Skin epidermis (tissue), 12 donors: Measurements from ENCODE around the gene ASIC5.
A peak's percentile ranks its signal among the peaks of the same experiment; 100 is the strongest.

Experiments
- H3K27ac ChIP-seq, 21 experiments: fragments of 200-600 bp; sonication (generic) in 11 of 21; one replicate each; pipeline ENCODE4 v1.5.0; 2020; ENCODE audit warnings: mild to moderate bottlenecking in 3 of 21, inconsistent platforms in 2 of 21, moderate library complexity in 2 of 21
- H3K4me3 ChIP-seq, 7 experiments: fragments of 200-600 bp; sonication (generic) in 2 of 7; one replicate each; pipeline ENCODE4 v1.5.0; 2020; ENCODE audit warnings: inconsistent platforms in 2 of 7, mild to moderate bottlenecking in 2 of 7, moderate library complexity in 1 of 7

ASIC5 gene

GRCh38 chr4:155885666-155886065, 19.6 kb upstream of the ASIC5 start:
- no peak overlapping the region for H3K4me3 ChIP-seq
- no peak overlapping the region for H3K27ac ChIP-seq

- no peak overlapping the region for H3K4me3 ChIP-seq
- no peak overlapping the region for H3K27ac ChIP-seq
Observed at GRCh38 chr4:155883895-155884294, 17.8 kb upstream of the ASIC5 start.

- H3K27ac ChIP-seq, result no peak overlapping the region
- no peak overlapping the region for H3K4me3 ChIP-seq
Observed at GRCh38 chr4:155881555-155881954, 15.5 kb upstream of the ASIC5 start.

- Histone ChIP-seq H3K27ac (no peak overlapping the region), H3K4me3 (no peak overlapping the region)
Observed at GRCh38 chr4:155879767-155880166, 13.7 kb upstream of the ASIC5 start.

- H3K27ac ChIP-seq, result no peak overlapping the region
- H3K4me3 ChIP-seq, result no peak overlapping the region
Observed at GRCh38 chr4:155878611-155879010, 12.5 kb upstream of the ASIC5 start.

GRCh38 chr4:155877971-155878370, 11.9 kb upstream of the ASIC5 start:
- no peak overlapping the region for H3K27ac ChIP-seq
- H3K4me3 ChIP-seq, result no peak overlapping the region

GRCh38 chr4:155875878-155876277, 9.8 kb upstream of the ASIC5 start:
- no peak overlapping the region for H3K27ac ChIP-seq
- no peak overlapping the region for H3K4me3 ChIP-seq

GRCh38 chr4:155855897-155856296, 10.2 kb downstream of the ASIC5 start:
- Histone ChIP-seq H3K4me3 (no peak overlapping the region), H3K27ac (no peak overlapping the region)

- Histone ChIP-seq H3K27ac (no peak overlapping the region), H3K4me3 (no peak overlapping the region)
Observed at GRCh38 chr4:155854582-155855226, 11.4 kb downstream of the ASIC5 start.

- Histone ChIP-seq H3K27ac (no peak overlapping the region), H3K4me3 (no peak overlapping the region)
Observed at GRCh38 chr4:155853189-155853588, 12.9 kb downstream of the ASIC5 start.

GRCh38 chr4:155849042-155849441, 17.0 kb downstream of the ASIC5 start:
- no peak overlapping the region for H3K4me3 ChIP-seq
- no peak overlapping the region for H3K27ac ChIP-seq

- no peak overlapping the region for H3K27ac ChIP-seq
- H3K4me3 ChIP-seq, result no peak overlapping the region
Observed at GRCh38 chr4:155846929-155847328, 19.1 kb downstream of the ASIC5 start.

- Histone ChIP-seq H3K27ac (no peak overlapping the region), H3K4me3 (no peak overlapping the region)
Observed at GRCh38 chr4:155842080-155842479, 24.0 kb downstream of the ASIC5 start.

GRCh38 chr4:155837203-155837796, 28.8 kb downstream of the ASIC5 start:
- H3K27ac ChIP-seq, result no peak overlapping the region
- no peak overlapping the region for H3K4me3 ChIP-seq

GRCh38 chr4:155832664-155833063, 33.4 kb downstream of the ASIC5 start:
- Histone ChIP-seq H3K27ac (no peak overlapping the region), H3K4me3 (no peak overlapping the region)

GRCh38 chr4:155828628-155829027, 37.4 kb downstream of the ASIC5 start:
- H3K27ac ChIP-seq, result no peak overlapping the region
- no peak overlapping the region for H3K4me3 ChIP-seq

GRCh38 chr4:155822572-155822971, 43.5 kb downstream of the ASIC5 start:
- Histone ChIP-seq H3K4me3 (no peak overlapping the region), H3K27ac (no peak overlapping the region)

GRCh38 chr4:155820887-155821518, 45.1 kb downstream of the ASIC5 start:
- no peak overlapping the region for H3K4me3 ChIP-seq
- no peak overlapping the region for H3K27ac ChIP-seq

- H3K27ac ChIP-seq, result no peak overlapping the region
- H3K4me3 ChIP-seq, result no peak overlapping the region
Observed at GRCh38 chr4:155819066-155819465, 47.0 kb downstream of the ASIC5 start.

GRCh38 chr4:155818639-155819038, 47.4 kb downstream of the ASIC5 start:
- H3K4me3 ChIP-seq, result no peak overlapping the region
- H3K27ac ChIP-seq, result no peak overlapping the region

GRCh38 chr4:155811083-155811482, 55.0 kb downstream of the ASIC5 start:
- H3K27ac ChIP-seq, result peak overlapping the region in 1 of 21 experiments; percentile 12
- H3K4me3 ChIP-seq, result no peak overlapping the region
